Right kidney (tissue), 1 donor: ENCODE measurements around the gene ETF1.
"Not testable (repeated sequence)": the region's sequence is repeated elsewhere in the genome, so short reads cannot be mapped to it uniquely, and the experiment has no call there.

ENCODE experiments used
- DNase-seq: peaks from one replicate; pipeline ENCODE4 v3.0.0-alpha.2; 2016

Gene ETF1

GRCh38 chr5:138490648-138491283, 52.3 kb downstream of the ETF1 start:
- no peak for DNase-seq

GRCh38 chr5:138489683-138490061, 53.4 kb downstream of the ETF1 start:
- peak; percentile 10 for DNase-seq

- DNase-seq: no peak
These were observed 54.5 kb downstream of the ETF1 start for GRCh38 chr5:138488481-138488945.

GRCh38 chr5:138482638-138483037, 60.4 kb downstream of the ETF1 start:
- DNase-seq: no peak

GRCh38 chr5:138476918-138477317, 66.1 kb downstream of the ETF1 start:
- DNase-seq: no peak

- DNase-seq: not testable (repeated sequence)
These were observed 69.9 kb downstream of the ETF1 start for GRCh38 chr5:138473151-138473550.

GRCh38 chr5:138472353-138472752, 70.7 kb downstream of the ETF1 start:
- DNase-seq: no peak

GRCh38 chr5:138471052-138471361, 72.0 kb downstream of the ETF1 start:
- no peak for DNase-seq

GRCh38 chr5:138470322-138471051, 72.5 kb downstream of the ETF1 start:
- no peak for DNase-seq

- no peak for DNase-seq
These were observed 73.3 kb downstream of the ETF1 start for GRCh38 chr5:138469540-138470321.

GRCh38 chr5:138468966-138469539, 74.0 kb downstream of the ETF1 start:
- DNase-seq: no peak

- DNase-seq: no peak
These were observed 74.7 kb downstream of the ETF1 start for GRCh38 chr5:138468133-138468965.

GRCh38 chr5:138467711-138468132, 75.3 kb downstream of the ETF1 start:
- no peak for DNase-seq

- DNase-seq: no peak
These were observed 75.9 kb downstream of the ETF1 start for GRCh38 chr5:138466900-138467710.

- peak; percentile 67 for DNase-seq
These were observed 76.7 kb downstream of the ETF1 start for GRCh38 chr5:138466125-138466899.

- no peak for DNase-seq
These were observed 77.5 kb downstream of the ETF1 start, which contains the start of gene EGR1 for GRCh38 chr5:138465261-138466124. EGR1 (plus strand) TSS chr5:138465479; CDS start chr5:138465762, 283 bp downstream.

- peak; percentile 100 for DNase-seq
These were observed 78.4 kb downstream of the ETF1 start for GRCh38 chr5:138464388-138465260.

- peak; percentile 98 for DNase-seq
These were observed 79.0 kb downstream of the ETF1 start for GRCh38 chr5:138464008-138464387.
